ENCODE results near the gene EFCAB6. TPM values are rescaled to one million over a fixed set of nuclear protein-coding genes. Genes with fewer than 3 reads are reported as not detected.

The EFCAB6 gene
- total and polyA plus RNA-seq, 8 donors, result 2.0 to 5.5 (median 3.5) TPM

DNA sequence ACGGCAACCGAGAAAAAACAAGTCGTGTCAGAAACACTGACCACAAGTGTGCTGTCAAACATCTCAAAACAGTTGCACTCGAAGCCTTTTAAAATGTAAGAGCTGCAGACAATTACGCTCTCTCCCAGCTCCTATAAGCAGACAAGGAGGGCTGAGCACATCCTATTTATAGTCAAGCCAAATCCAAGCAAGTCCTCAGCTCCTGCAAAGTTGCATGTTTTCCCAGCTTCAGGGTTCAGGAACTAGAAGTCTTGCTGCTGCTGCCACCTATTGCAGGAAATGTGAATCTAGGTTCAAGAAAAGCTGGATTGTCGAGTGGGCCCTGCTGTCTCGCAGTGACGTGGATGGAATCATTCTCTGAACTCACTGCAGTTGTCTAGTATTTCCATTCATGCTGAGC is 15.5 kb downstream of the EFCAB6 start:
- peak in 1 of 4 donors; percentile 54 for DNase-seq
- TF ChIP-seq, protein P1, sequence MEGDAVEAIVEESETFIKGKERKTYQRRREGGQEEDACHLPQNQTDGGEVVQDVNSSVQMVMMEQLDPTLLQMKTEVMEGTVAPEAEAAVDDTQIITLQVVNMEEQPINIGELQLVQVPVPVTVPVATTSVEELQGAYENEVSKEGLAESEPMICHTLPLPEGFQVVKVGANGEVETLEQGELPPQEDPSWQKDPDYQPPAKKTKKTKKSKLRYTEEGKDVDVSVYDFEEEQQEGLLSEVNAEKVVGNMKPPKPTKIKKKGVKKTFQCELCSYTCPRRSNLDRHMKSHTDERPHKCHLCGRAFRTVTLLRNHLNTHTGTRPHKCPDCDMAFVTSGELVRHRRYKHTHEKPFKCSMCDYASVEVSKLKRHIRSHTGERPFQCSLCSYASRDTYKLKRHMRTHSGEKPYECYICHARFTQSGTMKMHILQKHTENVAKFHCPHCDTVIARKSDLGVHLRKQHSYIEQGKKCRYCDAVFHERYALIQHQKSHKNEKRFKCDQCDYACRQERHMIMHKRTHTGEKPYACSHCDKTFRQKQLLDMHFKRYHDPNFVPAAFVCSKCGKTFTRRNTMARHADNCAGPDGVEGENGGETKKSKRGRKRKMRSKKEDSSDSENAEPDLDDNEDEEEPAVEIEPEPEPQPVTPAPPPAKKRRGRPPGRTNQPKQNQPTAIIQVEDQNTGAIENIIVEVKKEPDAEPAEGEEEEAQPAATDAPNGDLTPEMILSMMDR (IDR thresholded peaks at IDR 0.05), result no peak
- ATAC-seq, result peak; percentile 44
- no peaks in the 10 kb centered on the region for H3K4me1 ChIP-seq
- H3K36me3 ChIP-seq, result no peaks in the 10 kb centered on the region
- H3K4me3 ChIP-seq, result no peak overlapping the region
- H3K9me3 ChIP-seq, result peaks cover 6 to 15% of the 10 kb centered on the region in 2 donors
- H3K27ac ChIP-seq, result no peak overlapping the region
- no peaks in the 10 kb centered on the region for H3K27me3 ChIP-seq
- intact Hi-C loops (cut with DNase I), result no loop called here

DNA sequence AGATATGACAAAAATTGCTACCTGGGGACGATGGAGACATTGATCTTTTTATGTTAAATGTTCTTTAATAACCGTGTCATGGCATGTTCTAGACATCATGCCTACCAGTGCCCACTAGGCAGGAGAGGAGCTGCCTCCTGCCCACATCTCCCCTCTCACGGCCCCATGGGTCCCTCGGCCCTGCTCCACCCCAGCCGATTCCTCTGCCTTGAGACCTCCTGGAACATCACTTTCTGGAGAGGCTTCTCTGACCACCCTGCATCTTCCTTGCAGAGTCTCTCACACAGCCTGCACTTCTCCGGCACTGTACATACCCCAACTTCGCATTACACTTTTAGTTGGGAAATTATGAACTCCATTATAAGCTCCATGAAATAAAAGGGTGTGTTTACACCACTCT is 16.8 kb downstream of the EFCAB6 start:
- H3K27me3 ChIP-seq, result no peaks in the 10 kb centered on the region
- H3K4me3 ChIP-seq, result no peak overlapping the region
- ATAC-seq (no peak), DNase-seq (no peak)
- no peak overlapping the region for H3K27ac ChIP-seq
- TF ChIP-seq, protein P1 (IDR thresholded peaks at IDR 0.05), result no peak
- H3K4me1 ChIP-seq, result no peaks in the 10 kb centered on the region
- H3K9me3 ChIP-seq, result peaks cover 2 to 4% of the 10 kb centered on the region in 2 donors
- no peaks in the 10 kb centered on the region for H3K36me3 ChIP-seq
- intact Hi-C loops (cut with DNase I), result no loop called here

DNA sequence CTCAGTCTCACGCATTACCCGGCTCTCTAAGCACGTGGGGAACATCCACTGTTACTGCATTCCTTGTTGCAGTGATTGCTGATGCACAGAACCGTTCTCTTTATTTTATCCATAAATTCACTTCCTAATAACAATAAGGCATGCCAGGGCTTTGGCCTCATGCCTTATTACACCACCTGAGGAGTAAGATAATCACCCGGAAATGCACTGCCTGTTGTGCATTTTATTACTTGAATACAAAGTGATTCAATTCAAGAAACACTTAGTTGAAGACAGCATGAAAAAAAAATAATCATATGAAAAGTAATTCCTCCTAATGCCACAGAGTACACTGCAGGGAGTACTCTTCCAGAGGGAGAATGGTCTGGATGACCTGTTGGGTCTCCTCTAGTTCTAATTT is 19.2 kb downstream of the EFCAB6 start:
- ATAC-seq (no peak), DNase-seq (no peak)
- Histone ChIP-seq H3K4me1 (no peaks in the 10 kb centered on the region), H3K4me3 (no peak overlapping the region), H3K9me3 (no peaks in the 10 kb centered on the region), H3K36me3 (no peaks in the 10 kb centered on the region), H3K27me3 (no peaks in the 10 kb centered on the region), H3K27ac (no peak overlapping the region)
- intact Hi-C loops (cut with DNase I), result no loop called here
- TF ChIP-seq, protein P1 (IDR thresholded peaks at IDR 0.05), result no peak

DNA sequence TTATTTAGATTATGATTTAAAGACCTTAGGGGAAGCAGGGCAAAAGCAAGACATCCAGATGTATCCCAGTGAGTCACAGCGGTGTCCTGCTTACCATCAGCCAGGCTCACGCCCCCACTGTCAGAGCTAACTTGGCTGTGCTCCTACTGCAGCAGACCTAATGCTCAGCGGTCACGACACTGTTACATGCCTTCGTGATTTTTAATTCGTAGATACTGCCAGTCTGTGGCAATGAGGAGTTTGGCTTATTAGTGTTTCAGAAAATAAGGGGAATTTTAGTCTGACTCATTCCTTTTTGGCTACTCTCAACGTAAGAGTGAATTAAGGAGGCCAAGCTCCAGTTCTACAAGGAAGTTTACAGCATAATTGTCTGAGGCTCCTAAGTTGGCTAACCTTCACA is 22.7 kb downstream of the EFCAB6 start:
- TF ChIP-seq, protein P1 (IDR thresholded peaks at IDR 0.05), result no peak
- H3K27me3 ChIP-seq, result no peaks in the 10 kb centered on the region
- H3K9me3 ChIP-seq, result no peaks in the 10 kb centered on the region
- ATAC-seq, result peak; percentile 85
- H3K27ac ChIP-seq, result no peak overlapping the region
- peak in 1 of 4 donors; percentile 50 for DNase-seq
- H3K4me3 ChIP-seq, result no peak overlapping the region
- H3K36me3 ChIP-seq, result no peaks in the 10 kb centered on the region
- intact Hi-C loops (cut with DNase I), result no loop called here
- H3K4me1 ChIP-seq, result no peaks in the 10 kb centered on the region

DNA sequence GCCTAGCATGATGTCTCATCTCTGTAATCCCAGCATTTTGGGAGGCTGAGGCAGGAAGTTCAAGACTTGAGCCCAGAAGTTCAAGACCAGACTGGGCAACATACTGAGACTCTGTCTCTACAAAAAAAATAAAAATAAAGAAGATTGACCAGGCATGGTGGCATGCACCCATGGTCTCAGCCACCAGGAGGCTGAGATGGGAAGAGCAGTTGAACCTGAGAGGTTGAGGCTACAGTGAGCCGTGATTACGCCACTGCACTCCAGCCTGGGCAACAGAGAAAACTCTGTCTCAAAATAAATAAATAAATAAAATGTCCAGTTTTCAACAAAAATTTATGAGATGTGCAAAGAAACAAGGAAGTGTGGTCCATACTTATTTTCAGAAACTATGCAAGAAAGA is 28.3 kb downstream of the EFCAB6 start:
- Histone ChIP-seq H3K4me3 (no peak overlapping the region), H3K9me3 (no peaks in the 10 kb centered on the region), H3K4me1 (no peaks in the 10 kb centered on the region), H3K36me3 (no peaks in the 10 kb centered on the region), H3K27ac (no peak overlapping the region), H3K27me3 (no peaks in the 10 kb centered on the region)
- ATAC-seq, result no peak
- TF ChIP-seq, protein P1 (IDR thresholded peaks at IDR 0.05), result no peak
- DNase-seq, result no peak
- intact Hi-C loops (cut with DNase I), result no loop called here

Data from left lung (tissue), 10 donors.